HCT116 (cell line): Measurements from ENCODE around the gene DIP2C. TPM values are rescaled to one million over a fixed set of nuclear protein-coding genes. Genes with fewer than 3 reads are reported as not detected.
"Not testable (repeated sequence)": the region's sequence is repeated elsewhere in the genome, so short reads cannot be mapped to it uniquely, and the experiment has no call there.

Source experiments
- ATAC-seq: fragments of 200-7000 bp; cut with Tn5 transposase; 2 replicates; pipeline ENCODE4 v1.9.1; 2020; ENCODE audit warnings: mild to moderate bottlenecking, moderate library complexity
- BruUV-seq: library from RNA; stranded (reverse); fragments of 400-500 nt; replicated peaks from 2 replicates; lab custom pipeline; 2021; lab: Mats Ljungman, UMichigan
- CTCF ChIA-PET: fragments of 300-600 bp; sonication (Branson Sonifier 250); formaldehyde crosslinking; loops from one replicate; lab custom pipeline; 2021; ENCODE audit warnings: antibody characterized with exemption; lab: Charles Lee
- POLR2A ChIA-PET: fragments of 300-600, 350-600 bp; sonication (Branson Sonifier 250); formaldehyde crosslinking; loops from one replicate; lab custom pipeline; 2021; ENCODE audit warnings: antibody characterized with exemption; lab: Charles Lee
- RAD21 ChIA-PET, 2 experiments: fragments of 300-600 bp; sonication (Branson Sonifier 250); formaldehyde crosslinking; loops; one replicate each; lab custom pipeline; 2023; ENCODE audit warnings: low total read pairs in 2 of 2; ENCODE audit not compliant: uncharacterized antibody in 2 of 2, unreplicated experiment in 2 of 2, low non-redundant PET in 1 of 2; lab: Charles Lee
- DNase-seq: peaks from one replicate; pipeline ENCODE4 v3.0.0-alpha.2; 2010; ENCODE audit warnings: low read depth, low spot score
- H2AFZ ChIP-seq: fragments of 200-600 bp; shearing (Covaris generic), sonication (generic); 2 replicates; pipeline ENCODE4 v1.6.1; 2017; ENCODE audit warnings: low read depth, mixed run types, mixed read lengths, antibody characterized with exemption, low read length; ENCODE audit not compliant: poor library complexity, severe bottlenecking
- H3K27ac ChIP-seq: 2 replicates; pipeline ENCODE4 v1.5.1; 2012; ENCODE audit warnings: low read depth, low read length
- H3K27me3 ChIP-seq: fragments of 200-600 bp; sonication (generic); 2 replicates; pipeline ENCODE4 v1.6.1; 2016; ENCODE audit warnings: mixed run types, low read length, mixed read lengths; ENCODE audit not compliant: insufficient read depth
- H3K36me3 ChIP-seq, 2 experiments: fragments of 200-500 bp in 1 of 2; fragments of 200-600 bp in 1 of 2; sonication (Bioruptor generic) in 1 of 2; sonication (generic) in 1 of 2; 2 replicates each; pipeline versions ENCODE4 v1.5.1 to v1.6.1; 2014 to 2016; ENCODE audit warnings: low read length in 2 of 2, inconsistent platforms in 1 of 2, mixed read lengths in 1 of 2, mixed run types in 1 of 2; ENCODE audit not compliant: insufficient read depth in 2 of 2, control insufficient read depth in 1 of 2
- H3K4me1 ChIP-seq, 2 experiments: fragments of 200-600 bp in 1 of 2; sonication (generic) in 1 of 2; 2 replicates each; pipeline versions ENCODE4 v1.5.1 to v1.6.1; 2012 to 2017; ENCODE audit warnings: low read length in 2 of 2, inconsistent platforms in 1 of 2, mild to moderate bottlenecking in 1 of 2, mixed read lengths in 1 of 2, mixed run types in 1 of 2, moderate library complexity in 1 of 2; ENCODE audit not compliant: insufficient read depth in 2 of 2, control insufficient read depth in 1 of 2
- H3K4me2 ChIP-seq: fragments of 200-600 bp; sonication (generic); 2 replicates; pipeline ENCODE4 v1.6.1; 2017; ENCODE audit warnings: mixed run types, low read length, mixed read lengths
- H3K4me3 ChIP-seq, 2 experiments: fragments of 200-600 bp in 1 of 2; sonication (generic) in 1 of 2; replicated peaks in 1 of 2; 2 replicates each; pipeline ENCODE4 v1.5.1; 2011 to 2016; ENCODE audit warnings: low read length in 2 of 2, control low read depth in 1 of 2, low read depth in 1 of 2, mild to moderate bottlenecking in 1 of 2, mixed read lengths in 1 of 2, mixed run types in 1 of 2
- H3K79me2 ChIP-seq: fragments of 200-600 bp; sonication (generic); 2 replicates; pipeline ENCODE4 v1.6.1; 2017; ENCODE audit warnings: mild to moderate bottlenecking, mixed run types, low read length, moderate library complexity, mixed read lengths; ENCODE audit not compliant: insufficient read depth
- H3K9ac ChIP-seq: fragments of 200-600 bp; sonication (generic); 2 replicates; pipeline ENCODE4 v1.6.1; 2016; ENCODE audit warnings: low read length, mixed read lengths
- H3K9me2 ChIP-seq: fragments of 200-600 bp; sonication (generic), shearing (Covaris generic); 2 replicates; pipeline ENCODE4 v1.6.1; 2017; ENCODE audit warnings: mixed run types, mild to moderate bottlenecking, moderate library complexity; ENCODE audit not compliant: insufficient read depth
- H3K9me3 ChIP-seq, 2 experiments: fragments of 200-500 bp in 1 of 2; fragments of 200-600 bp in 1 of 2; sonication (Bioruptor generic) in 1 of 2; sonication (generic) in 1 of 2; 2 replicates each; pipeline ENCODE4 v1.6.1; 2014 to 2017; ENCODE audit warnings: low read length in 2 of 2, mixed read lengths in 2 of 2, inconsistent platforms in 1 of 2, low read depth in 1 of 2, mild to moderate bottlenecking in 1 of 2, mixed run types in 1 of 2, moderate library complexity in 1 of 2; ENCODE audit not compliant: control insufficient read depth in 1 of 2, insufficient read depth in 1 of 2
- H4K20me1 ChIP-seq: fragments of 200-600 bp; sonication (generic), shearing (Covaris generic); 2 replicates; pipeline ENCODE4 v1.6.1; 2017; ENCODE audit warnings: mixed run types, mild to moderate bottlenecking, moderate library complexity; ENCODE audit not compliant: insufficient read depth
- ATF3 ChIP-seq: IDR thresholded peaks from 2 replicates; pipeline ENCODE4 v1.6.1; 2012
- EGR1 ChIP-seq: IDR thresholded peaks from 2 replicates; pipeline ENCODE4 v1.6.1; 2012; ENCODE audit warnings: low read depth
- JUND ChIP-seq: IDR thresholded peaks from 2 replicates; pipeline ENCODE4 v1.6.1; 2012
- REST ChIP-seq: IDR thresholded peaks from 2 replicates; pipeline ENCODE4 v1.6.1; 2012; ENCODE audit warnings: low read depth
- intact Hi-C: fragments of 100-400 bp; cut with micrococcal nuclease; formaldehyde crosslinking; loops from 2 replicates; pipeline ENCODE4 v1.10.0; 2022
- total RNA-seq: library from RNA; stranded (reverse); gene quantifications from one replicate; pipeline ENCODE4 v1.2.1, GENCODE V29; 2021; ENCODE audit not compliant: unreplicated experiment

DIP2C gene
- total RNA-seq, 1 experiment from 2014 or later = 15.4 TPM

GRCh38 chr10:264160-265073 is 425.1 kb downstream of the DIP2C start:
- H3K9me3 ChIP-seq, H3K27ac ChIP-seq, H3K27me3 ChIP-seq, H3K9ac ChIP-seq, H3K79me2 ChIP-seq, ATAC-seq, intact Hi-C loops, H3K4me2 ChIP-seq, H4K20me1 ChIP-seq, H3K4me3 ChIP-seq, BruUV-seq, CTCF ChIA-PET, DNase-seq, H3K36me3 ChIP-seq, H2AFZ ChIP-seq, H3K9me2 ChIP-seq, RAD21 ChIA-PET, POLR2A ChIA-PET: not testable (repeated sequence)
- 0 out of 2 replicates have a peak, but pooled peaks have one; percentile 10 for TF ChIP-seq JUND
- H3K4me1 ChIP-seq = peaks cover 9 to 17% of the 10 kb centered on the region in 2 experiments; a peak in 3 of 4 replicates

- ATAC-seq (no peak), DNase-seq (no peak)
- Histone ChIP-seq H3K9ac (no peak overlapping the region), H3K4me1 (peaks cover 0 to 11% of the 10 kb centered on the region in 2 experiments; a peak in 1 of 4 replicates), H3K9me2 (no peaks in the 10 kb centered on the region), H3K4me3 (no peak overlapping the region), H2AFZ (no peak overlapping the region), H3K36me3 (no peaks in the 10 kb centered on the region), H4K20me1 (no peaks in the 10 kb centered on the region), H3K27ac (no peak overlapping the region), H3K27me3 (no peaks in the 10 kb centered on the region), H3K79me2 (no peaks in the 10 kb centered on the region), H3K9me3 (no peaks in the 10 kb centered on the region), H3K4me2 (no peak overlapping the region)
- ChIA-PET POLR2A (no interaction called here), CTCF (no interaction called here), RAD21 (no interaction called here)
- BruUV-seq = no TSS peak
- TF ChIP-seq ATF3 = no peak
- TF ChIP-seq REST = no peak
- no peak for TF ChIP-seq EGR1
- intact Hi-C loops = no loop called here
These were observed 428.5 kb downstream of the DIP2C start for GRCh38 chr10:260819-261429.
